ENCODE results near the gene NFKB2. TPM values are rescaled to one million over a fixed set of nuclear protein-coding genes. Genes with fewer than 3 reads are reported as not detected.

The NFKB2 gene
- total RNA-seq, 1 donor from 2014 or later: 622 TPM

DNA sequence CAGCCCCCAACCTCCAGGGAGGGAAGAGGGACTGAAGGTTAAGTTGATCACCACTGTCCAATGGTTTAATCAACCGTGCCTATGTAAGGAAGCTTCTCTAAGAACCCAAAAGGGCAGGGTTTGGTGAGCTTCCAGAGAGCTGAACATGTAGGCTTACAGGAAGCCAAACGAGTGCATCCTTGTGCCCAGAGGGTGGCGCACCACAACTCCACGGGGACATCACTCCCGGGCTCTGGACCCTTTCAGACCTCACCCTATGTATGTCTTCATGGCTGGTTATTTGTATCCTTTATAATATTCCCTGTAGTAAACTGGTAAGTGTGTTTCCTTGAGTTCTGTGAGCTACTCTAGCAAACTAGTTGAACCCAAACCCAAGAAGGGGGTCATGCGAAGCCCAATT lies 11.5 kb upstream of the NFKB2 start:
- Mint-ChIP-seq H3K4me3 (no peak overlapping the region), H3K27me3 (no peaks in the 10 kb centered on the region), H3K9me3 (no peaks in the 10 kb centered on the region), H3K4me1 (peaks cover 18% of the 10 kb centered on the region), H3K36me3 (ENCODE audit: low read depth) (peaks cover 40% of the 10 kb centered on the region), H3K27ac (peak overlapping the region; percentile 50)
- TF ChIP-seq, protein P1, sequence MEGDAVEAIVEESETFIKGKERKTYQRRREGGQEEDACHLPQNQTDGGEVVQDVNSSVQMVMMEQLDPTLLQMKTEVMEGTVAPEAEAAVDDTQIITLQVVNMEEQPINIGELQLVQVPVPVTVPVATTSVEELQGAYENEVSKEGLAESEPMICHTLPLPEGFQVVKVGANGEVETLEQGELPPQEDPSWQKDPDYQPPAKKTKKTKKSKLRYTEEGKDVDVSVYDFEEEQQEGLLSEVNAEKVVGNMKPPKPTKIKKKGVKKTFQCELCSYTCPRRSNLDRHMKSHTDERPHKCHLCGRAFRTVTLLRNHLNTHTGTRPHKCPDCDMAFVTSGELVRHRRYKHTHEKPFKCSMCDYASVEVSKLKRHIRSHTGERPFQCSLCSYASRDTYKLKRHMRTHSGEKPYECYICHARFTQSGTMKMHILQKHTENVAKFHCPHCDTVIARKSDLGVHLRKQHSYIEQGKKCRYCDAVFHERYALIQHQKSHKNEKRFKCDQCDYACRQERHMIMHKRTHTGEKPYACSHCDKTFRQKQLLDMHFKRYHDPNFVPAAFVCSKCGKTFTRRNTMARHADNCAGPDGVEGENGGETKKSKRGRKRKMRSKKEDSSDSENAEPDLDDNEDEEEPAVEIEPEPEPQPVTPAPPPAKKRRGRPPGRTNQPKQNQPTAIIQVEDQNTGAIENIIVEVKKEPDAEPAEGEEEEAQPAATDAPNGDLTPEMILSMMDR (IDR thresholded peaks at IDR 0.05): no peak
- intact Hi-C loops (cut with micrococcal nuclease): loop anchor here (1.0 to 2.0 kb wide), 2 partner anchors 9 to 95 kb away; no protein-coding TSS in a partner anchor
- POLR2A ChIA-PET: interaction anchor here (0.6 to 3.8 kb wide), 9 partner anchors 11 to 96 kb away, joined by 3 to 99 read pairs (median 11); partner anchors contain the start of genes CUEDC2, FBXL15 and NFKB2
- no peak for DNase-seq
- CTCF ChIA-PET: interaction anchor here (1.2 to 3.2 kb wide), 9 partner anchors 10 to 199 kb away, joined by 3 to 21 read pairs (median 11); no protein-coding TSS in a partner anchor
- peak; percentile 28 for ATAC-seq (ENCODE audit: low read depth)

DNA sequence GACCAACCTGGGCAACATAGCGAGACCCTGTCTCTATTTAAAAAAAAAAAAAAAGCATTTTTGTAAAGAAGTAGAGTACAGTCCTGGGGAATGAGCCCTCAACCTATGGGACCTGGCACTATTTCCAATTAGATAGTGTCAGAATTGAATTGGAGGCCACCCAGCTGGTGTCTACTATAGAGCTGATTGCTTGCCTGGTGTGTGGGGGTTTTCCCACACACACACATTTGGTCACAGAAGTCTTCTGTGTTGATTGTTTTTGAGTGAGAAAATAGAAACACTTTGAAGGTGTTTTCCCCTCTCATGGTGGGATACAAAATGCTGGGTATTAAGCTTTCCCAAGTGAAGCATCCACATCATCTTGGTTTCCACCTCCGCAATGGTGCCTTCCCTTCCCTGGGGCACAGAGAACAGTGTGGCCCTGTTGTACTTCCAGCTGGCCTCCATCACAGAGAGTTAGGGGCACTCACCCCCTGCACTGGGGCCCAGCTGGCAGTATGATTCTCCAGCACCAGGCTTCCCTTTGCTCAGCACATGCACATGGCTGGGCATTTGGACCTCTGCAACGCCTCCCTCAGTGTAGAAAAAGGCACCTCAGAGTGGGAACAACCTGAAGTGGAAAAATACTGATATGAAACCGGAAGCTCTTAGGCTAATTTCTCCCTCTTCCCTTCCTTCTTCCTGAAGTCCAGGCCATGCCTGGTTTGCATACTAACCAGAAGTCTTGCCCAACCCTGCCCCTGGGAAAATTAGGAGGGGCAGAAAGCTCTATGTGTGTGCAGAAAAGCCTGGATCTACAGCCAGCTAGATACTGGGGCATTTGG lies 10.7 kb upstream of the NFKB2 start:
- CTCF ChIA-PET: interaction anchor here (0.8 to 3.2 kb wide), 11 partner anchors 9 to 199 kb away, joined by 3 to 21 read pairs (median 7); no protein-coding TSS in a partner anchor

DNA sequence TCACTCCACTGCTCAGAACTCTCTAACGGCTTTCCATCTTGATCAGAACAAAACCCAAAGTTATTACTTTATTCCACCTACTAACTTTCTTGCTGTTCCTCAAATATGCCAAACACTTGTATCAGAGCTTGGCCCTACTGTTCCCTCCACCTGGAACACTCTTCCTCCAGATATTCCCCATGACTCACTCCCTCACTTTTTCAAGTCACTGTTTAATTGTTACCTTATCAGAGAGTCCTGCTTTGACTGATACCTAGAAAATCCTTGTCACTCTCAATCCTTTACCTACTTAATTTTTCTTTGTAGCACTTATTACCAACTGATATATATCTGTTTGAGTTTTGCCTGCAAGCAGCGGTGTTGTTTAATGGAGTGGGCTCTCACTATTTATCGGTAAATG lies 5.6 kb upstream of the NFKB2 start:
- TF ChIP-seq, protein P1 (IDR thresholded peaks at IDR 0.05): no peak
- no peak for DNase-seq
- Mint-ChIP-seq H3K4me1 (peaks cover 23% of the 10 kb centered on the region), H3K9me3 (no peaks in the 10 kb centered on the region), H3K27ac (no peak overlapping the region), H3K36me3 (ENCODE audit: low read depth) (peaks cover 7% of the 10 kb centered on the region), H3K27me3 (no peaks in the 10 kb centered on the region), H3K4me3 (no peak overlapping the region)
- ChIA-PET POLR2A (interaction anchor here (0.7 kb wide), 2 partner anchors 113 to 569 kb away, joined by 6 to 9 read pairs; no protein-coding TSS in a partner anchor), CTCF (interaction anchor here (1.7 to 1.8 kb wide), 2 partner anchors 9 to 32 kb away, joined by 4 to 6 read pairs; no protein-coding TSS in a partner anchor)
- intact Hi-C loops (cut with micrococcal nuclease): loop anchor here (5.0 kb wide), 1 partner anchor 527 kb away; the partner anchor contains the start of gene CNNM2
- no peak for ATAC-seq (ENCODE audit: low read depth)

More for the DNA sequence above, 10.7 kb upstream of the NFKB2 start:
- DNase-seq (no peak), ATAC-seq (ENCODE audit: low read depth) (peak; percentile 70)
- no peaks in the 10 kb centered on the region for H3K27me3 Mint-ChIP-seq
- H3K4me3 Mint-ChIP-seq: peak overlapping the region; percentile 24
- TF ChIP-seq, protein P1 (IDR thresholded peaks at IDR 0.05): no peak
- peaks cover 32% of the 10 kb centered on the region for H3K36me3 Mint-ChIP-seq (ENCODE audit: low read depth)
- POLR2A ChIA-PET: interaction anchor here (0.6 to 3.8 kb wide), 15 partner anchors 10 to 233 kb away, joined by 3 to 99 read pairs (median 5); partner anchors contain the start of genes CUEDC2, FBXL15, NFKB2 and NOLC1
- intact Hi-C loops (cut with micrococcal nuclease): loop anchor here (1.0 to 2.0 kb wide), 2 partner anchors 8 to 94 kb away; no protein-coding TSS in a partner anchor
- peaks cover 18% of the 10 kb centered on the region for H3K4me1 Mint-ChIP-seq
- peak overlapping the region; percentile 36 for H3K27ac Mint-ChIP-seq
- no peaks in the 10 kb centered on the region for H3K9me3 Mint-ChIP-seq

DNA sequence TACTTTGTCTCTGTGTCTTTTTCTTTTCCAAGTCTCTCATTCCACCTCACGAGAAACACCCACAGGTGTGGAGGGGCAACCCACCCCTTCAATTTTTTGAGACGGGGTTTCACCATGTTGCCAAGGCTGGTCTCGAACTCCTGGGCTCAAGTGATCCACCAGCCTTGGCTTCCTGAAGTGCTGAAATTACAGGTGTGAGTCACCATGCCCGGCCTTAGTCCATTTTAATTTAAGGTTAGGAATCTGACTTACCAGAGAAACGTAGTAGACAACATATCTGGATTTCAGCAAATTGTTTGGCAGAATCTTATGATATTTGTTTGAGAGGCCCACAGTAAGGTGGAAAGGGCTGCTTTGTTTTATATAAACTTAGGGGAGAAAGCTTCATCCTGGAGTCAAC lies 3.2 kb upstream of the NFKB2 start:
- POLR2A ChIA-PET: interaction anchor here (0.7 to 7.9 kb wide), 4 partner anchors 13 to 254 kb away, joined by 3 to 179 read pairs (median 71); partner anchors contain the start of gene C10orf95
- H3K4me3 Mint-ChIP-seq: no peak overlapping the region

More for the DNA sequence above, 3.2 kb upstream of the NFKB2 start:
- CTCF ChIA-PET: interaction anchor here (2.5 to 2.6 kb wide), 2 partner anchors 12 to 30 kb away, joined by 20 to 29 read pairs; partner anchors contain the start of gene FBXL15
- H3K4me1 Mint-ChIP-seq: peaks cover 30% of the 10 kb centered on the region
- no peaks in the 10 kb centered on the region for H3K27me3 Mint-ChIP-seq
- DNase-seq (no peak), ATAC-seq (ENCODE audit: low read depth) (no peak)
- intact Hi-C loops (cut with micrococcal nuclease): loop anchor here (5.0 kb wide), 1 partner anchor 525 kb away; the partner anchor contains the start of gene CNNM2
- TF ChIP-seq, protein P1 (IDR thresholded peaks at IDR 0.05): no peak
- no peaks in the 10 kb centered on the region for H3K9me3 Mint-ChIP-seq
- peaks cover 25% of the 10 kb centered on the region for H3K36me3 Mint-ChIP-seq (ENCODE audit: low read depth)
- H3K27ac Mint-ChIP-seq: no peak overlapping the region

Measured in activated B cell treated with CpG ODN at 0.5 μM for 24 hours (primary cell).